GM12872 (cell line): ENCODE results near the gene SHISA7.

Source experiments
- TF ChIP-seq, protein P1 (sequence below): IDR thresholded peaks from 3 replicates; pipeline ENCODE4 v1.5.1; 2011; ENCODE audit warnings: low read depth, mild to moderate bottlenecking, low read length, moderate library complexity; ENCODE audit not compliant: insufficient read depth

The SHISA7 gene

DNA sequence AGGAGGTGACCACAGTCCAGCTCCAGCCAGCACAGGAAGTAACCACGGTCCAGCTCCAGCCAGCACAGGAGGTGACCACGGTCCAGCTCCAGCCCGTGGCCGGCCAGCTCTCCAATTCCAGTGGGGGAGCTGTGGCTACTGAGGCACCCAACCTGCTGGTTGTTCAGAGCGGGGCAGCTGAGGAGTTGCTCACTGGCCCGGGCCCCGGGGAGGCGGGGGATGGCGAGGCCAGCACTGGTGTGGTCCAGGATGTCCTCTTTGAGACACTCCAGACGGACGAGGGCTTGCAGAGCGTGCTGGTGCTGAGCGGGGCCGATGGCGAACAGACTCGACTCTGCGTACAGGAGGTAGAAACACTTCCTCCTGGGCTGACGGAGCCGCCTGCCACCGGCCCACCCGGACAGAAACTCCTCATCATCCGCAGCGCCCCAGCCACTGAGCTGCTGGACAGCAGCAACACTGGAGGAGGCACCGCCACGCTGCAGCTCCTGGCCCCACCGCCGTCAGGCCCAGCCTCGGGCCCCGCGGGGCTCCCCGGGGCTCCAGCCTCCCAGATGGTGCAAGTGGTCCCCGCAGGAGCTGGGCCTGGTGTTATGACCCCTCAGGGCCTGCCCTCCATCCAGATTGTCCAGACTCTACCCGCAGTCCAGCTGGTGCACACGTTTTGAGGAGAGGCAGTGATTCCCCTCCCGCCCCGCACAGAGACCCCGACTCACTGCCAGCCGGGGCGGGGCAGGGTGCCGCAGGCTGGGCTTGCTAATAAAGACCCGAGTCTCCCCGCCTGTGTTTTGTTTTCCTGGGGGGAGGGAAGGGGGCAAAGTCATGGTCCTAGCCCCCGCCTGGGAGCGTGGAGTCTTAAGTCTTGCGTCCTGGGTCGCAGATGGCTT, 40.8 kb upstream of the SHISA7 start:
- TF ChIP-seq, protein P1, sequence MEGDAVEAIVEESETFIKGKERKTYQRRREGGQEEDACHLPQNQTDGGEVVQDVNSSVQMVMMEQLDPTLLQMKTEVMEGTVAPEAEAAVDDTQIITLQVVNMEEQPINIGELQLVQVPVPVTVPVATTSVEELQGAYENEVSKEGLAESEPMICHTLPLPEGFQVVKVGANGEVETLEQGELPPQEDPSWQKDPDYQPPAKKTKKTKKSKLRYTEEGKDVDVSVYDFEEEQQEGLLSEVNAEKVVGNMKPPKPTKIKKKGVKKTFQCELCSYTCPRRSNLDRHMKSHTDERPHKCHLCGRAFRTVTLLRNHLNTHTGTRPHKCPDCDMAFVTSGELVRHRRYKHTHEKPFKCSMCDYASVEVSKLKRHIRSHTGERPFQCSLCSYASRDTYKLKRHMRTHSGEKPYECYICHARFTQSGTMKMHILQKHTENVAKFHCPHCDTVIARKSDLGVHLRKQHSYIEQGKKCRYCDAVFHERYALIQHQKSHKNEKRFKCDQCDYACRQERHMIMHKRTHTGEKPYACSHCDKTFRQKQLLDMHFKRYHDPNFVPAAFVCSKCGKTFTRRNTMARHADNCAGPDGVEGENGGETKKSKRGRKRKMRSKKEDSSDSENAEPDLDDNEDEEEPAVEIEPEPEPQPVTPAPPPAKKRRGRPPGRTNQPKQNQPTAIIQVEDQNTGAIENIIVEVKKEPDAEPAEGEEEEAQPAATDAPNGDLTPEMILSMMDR = no peak

DNA sequence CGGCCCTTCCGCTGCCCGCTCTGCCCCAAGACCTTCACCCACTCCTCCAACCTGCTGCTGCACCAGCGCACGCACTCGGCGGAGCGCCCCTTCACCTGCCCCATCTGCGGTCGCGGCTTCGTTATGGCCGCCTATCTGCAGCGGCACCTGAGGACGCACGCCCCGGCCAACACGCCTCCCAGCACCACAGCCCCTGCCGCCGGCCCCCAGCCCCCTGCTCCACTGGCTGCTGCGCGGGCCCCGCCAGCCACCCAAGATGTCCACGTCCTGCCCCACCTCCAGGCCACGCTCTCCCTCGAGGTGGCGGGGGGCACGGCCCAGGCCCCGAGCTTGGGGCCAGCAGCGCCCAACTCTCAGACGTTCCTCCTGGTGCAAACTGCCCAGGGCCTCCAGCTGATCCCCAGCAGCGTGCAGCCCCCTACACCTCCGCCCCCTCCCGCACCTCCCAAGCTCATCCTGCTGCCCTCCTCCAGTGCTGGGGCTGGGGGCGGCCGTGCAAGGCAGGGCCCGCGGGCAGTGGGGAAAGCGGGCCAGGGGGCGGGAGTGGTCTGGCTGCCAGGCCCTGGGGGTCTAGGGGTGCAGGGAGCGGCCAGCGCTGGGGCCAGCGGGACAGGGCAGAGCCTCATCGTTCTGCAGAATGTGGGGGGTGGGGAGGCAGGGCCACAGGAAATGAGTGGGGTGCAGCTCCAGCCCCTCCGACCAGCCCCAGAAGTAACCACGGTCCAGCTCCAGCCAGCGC, 40.0 kb upstream of the SHISA7 start:
- TF ChIP-seq, protein P1 = no peak

DNA sequence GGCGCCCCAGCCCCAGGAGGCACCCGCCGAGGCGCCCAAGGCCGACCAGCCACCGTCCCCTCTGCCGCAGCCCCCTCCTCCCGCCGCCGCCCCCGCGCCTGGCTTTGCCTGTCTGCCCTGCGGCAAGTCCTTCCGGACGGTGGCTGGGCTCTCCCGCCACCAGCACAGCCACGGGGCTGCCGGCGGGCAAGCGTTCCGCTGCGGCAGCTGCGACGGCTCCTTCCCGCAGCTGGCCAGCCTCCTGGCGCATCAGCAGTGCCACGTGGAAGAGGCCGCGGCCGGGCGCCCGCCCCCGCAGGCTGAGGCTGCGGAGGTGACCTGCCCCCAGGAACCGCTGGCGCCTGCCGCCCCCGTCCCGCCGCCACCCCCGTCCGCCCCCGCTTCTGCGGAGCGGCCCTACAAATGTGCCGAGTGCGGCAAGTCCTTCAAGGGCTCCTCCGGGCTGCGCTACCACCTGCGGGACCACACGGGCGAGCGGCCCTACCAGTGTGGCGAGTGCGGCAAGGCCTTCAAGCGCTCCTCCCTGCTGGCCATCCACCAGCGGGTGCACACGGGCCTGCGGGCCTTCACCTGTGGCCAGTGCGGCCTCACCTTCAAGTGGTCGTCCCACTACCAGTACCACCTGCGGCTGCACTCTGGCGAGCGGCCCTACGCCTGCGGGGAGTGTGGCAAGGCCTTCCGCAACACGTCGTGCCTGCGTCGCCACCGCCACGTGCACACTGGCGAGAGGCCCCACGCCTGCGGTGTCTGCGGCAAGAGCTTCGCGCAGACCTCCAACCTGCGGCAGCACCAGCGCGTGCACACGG, 39.3 kb upstream of the SHISA7 start:
- TF ChIP-seq, protein P1 = no peak

DNA sequence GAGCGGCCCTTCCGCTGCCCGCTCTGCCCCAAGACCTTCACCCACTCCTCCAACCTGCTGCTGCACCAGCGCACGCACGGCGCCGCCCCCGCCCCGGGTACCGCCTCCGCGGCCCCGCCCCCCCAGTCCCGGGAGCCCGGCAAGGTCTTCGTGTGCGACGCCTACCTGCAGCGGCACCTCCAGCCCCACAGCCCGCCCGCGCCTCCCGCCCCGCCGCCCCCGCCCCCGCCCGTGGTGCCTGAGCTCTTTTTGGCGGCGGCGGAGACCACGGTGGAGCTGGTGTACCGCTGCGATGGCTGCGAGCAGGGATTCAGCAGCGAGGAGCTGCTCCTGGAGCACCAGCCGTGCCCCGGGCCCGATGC, 38.7 kb upstream of the SHISA7 start:
- TF ChIP-seq, protein P1 = no peak

DNA sequence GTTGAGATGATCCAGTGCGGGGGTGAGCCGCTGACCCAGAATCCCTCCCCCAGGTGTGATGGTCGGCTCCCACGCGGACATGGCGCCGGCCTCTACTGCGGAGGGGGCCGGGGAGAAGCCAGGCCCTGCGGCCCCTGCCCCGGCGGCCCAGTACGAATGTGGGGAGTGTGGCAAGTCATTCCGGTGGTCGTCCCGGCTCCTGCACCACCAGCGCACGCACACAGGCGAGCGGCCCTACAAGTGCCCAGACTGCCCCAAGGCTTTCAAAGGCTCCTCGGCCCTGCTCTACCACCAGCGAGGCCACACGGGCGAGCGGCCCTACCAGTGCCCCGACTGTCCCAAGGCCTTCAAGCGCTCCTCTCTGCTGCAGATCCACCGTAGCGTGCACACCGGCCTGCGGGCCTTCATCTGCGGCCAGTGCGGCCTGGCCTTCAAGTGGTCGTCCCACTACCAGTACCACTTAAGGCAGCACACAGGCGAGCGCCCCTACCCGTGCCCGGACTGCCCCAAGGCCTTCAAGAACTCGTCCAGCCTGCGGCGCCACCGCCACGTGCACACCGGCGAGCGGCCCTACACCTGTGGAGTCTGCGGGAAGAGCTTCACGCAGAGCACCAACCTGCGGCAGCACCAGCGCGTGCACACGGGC, 38.2 kb upstream of the SHISA7 start:
- TF ChIP-seq, protein P1 = no peak

DNA sequence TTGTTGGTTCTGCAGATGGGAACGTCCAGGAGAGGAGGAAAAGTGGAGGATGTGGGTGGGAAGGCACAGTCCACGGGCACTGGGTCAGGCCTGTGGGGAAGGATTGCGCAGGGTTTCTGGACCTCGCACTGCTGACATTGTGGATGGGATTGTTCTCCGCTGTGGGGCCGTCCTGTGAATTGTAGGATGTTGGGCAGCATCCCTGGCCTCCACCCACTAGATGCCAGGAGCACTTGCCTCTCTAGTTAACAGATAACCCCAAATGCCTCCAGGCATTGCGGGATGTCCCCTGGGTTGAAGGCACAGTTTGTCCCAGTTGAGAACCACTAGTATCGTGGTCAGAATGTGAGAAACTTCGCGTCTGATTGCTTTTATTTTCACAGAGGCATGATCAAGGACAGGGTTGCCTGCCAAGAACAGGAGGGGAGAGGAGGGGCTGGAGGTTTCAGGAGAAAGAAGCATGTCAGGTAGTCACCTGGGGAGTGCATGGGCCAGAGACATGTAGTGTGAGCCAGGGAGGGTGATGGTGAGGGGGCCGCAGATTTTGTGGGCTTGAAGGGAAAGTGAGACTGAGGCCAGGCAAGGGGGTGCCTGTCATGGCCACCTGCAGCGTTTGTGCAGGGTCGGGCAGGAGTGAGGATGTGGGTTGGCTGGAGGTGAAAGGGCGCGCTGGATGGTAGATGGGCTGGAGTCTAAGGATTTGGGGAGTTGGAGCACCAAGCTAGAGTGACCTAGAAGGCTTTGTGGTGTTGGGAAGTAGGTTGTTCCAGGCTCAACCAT, 36.5 kb upstream of the SHISA7 start:
- TF ChIP-seq, protein P1 = no peak
